ENCODE data around the gene DLG2.

Gene DLG2

DNA sequence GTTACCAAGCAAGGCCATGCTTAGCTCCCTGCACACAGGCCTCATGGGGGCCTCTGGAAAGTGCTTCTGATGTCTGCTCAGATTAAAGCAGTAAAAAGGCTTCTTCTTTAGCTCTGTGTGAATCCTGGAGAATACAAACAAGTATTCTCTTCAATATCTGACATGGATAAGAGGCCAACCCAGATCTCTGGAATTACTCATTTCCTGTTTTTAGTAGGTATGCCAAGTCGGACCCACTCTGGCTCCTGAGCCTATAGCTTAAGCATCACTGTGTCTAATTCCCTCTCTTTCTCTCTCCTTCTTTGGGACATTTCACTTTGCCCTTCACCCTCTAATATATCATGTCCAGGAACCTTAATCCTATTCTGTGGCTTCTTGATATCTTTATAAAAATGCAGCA is 1811.4 kb downstream of the DLG2 start:
- peaks cover 3% of the 10 kb centered on the region for H3K27me3 ChIP-seq (ENCODE audit: insufficient read depth, poor library complexity, severe bottlenecking)
- TF ChIP-seq, protein P1, sequence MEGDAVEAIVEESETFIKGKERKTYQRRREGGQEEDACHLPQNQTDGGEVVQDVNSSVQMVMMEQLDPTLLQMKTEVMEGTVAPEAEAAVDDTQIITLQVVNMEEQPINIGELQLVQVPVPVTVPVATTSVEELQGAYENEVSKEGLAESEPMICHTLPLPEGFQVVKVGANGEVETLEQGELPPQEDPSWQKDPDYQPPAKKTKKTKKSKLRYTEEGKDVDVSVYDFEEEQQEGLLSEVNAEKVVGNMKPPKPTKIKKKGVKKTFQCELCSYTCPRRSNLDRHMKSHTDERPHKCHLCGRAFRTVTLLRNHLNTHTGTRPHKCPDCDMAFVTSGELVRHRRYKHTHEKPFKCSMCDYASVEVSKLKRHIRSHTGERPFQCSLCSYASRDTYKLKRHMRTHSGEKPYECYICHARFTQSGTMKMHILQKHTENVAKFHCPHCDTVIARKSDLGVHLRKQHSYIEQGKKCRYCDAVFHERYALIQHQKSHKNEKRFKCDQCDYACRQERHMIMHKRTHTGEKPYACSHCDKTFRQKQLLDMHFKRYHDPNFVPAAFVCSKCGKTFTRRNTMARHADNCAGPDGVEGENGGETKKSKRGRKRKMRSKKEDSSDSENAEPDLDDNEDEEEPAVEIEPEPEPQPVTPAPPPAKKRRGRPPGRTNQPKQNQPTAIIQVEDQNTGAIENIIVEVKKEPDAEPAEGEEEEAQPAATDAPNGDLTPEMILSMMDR (IDR thresholded peaks at IDR 0.05; ENCODE audit: insufficient read depth, low read length): no peak
- no peak overlapping the region for H3K4me3 ChIP-seq (replicated peaks; ENCODE audit: insufficient read depth, low read length)
- no peak overlapping the region for H3K27ac ChIP-seq (replicated peaks)
- no peak for DNase-seq (ENCODE audit: low read depth in 1 of 2, low spot score in 1 of 2)

DNA sequence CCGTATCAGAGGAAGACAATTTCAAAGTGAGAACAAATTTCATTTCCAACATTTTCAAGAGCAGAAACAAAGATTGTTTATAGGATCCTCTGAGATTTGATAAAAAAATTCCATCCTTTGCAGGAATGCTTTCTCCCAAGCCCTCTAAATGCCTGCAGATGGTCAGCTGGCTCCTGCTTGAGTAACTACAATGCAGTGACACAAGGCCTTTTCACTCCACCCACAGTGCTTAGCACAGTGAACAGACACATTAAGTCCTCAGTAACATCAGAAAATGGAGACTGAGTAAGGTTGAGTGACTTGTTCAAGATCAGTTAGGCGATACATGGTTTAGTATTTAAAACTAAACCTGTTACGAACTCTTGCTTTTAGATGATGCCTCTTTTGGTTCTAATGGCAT is 1813.8 kb downstream of the DLG2 start:
- no peak for TF ChIP-seq POLR2AphosphoS5 (IDR thresholded peaks at IDR 0.05; ENCODE audit: low read depth)
- TF ChIP-seq GABPA (IDR thresholded peaks at IDR 0.05; ENCODE audit: low read depth): no peak
- TF ChIP-seq, protein P2, sequence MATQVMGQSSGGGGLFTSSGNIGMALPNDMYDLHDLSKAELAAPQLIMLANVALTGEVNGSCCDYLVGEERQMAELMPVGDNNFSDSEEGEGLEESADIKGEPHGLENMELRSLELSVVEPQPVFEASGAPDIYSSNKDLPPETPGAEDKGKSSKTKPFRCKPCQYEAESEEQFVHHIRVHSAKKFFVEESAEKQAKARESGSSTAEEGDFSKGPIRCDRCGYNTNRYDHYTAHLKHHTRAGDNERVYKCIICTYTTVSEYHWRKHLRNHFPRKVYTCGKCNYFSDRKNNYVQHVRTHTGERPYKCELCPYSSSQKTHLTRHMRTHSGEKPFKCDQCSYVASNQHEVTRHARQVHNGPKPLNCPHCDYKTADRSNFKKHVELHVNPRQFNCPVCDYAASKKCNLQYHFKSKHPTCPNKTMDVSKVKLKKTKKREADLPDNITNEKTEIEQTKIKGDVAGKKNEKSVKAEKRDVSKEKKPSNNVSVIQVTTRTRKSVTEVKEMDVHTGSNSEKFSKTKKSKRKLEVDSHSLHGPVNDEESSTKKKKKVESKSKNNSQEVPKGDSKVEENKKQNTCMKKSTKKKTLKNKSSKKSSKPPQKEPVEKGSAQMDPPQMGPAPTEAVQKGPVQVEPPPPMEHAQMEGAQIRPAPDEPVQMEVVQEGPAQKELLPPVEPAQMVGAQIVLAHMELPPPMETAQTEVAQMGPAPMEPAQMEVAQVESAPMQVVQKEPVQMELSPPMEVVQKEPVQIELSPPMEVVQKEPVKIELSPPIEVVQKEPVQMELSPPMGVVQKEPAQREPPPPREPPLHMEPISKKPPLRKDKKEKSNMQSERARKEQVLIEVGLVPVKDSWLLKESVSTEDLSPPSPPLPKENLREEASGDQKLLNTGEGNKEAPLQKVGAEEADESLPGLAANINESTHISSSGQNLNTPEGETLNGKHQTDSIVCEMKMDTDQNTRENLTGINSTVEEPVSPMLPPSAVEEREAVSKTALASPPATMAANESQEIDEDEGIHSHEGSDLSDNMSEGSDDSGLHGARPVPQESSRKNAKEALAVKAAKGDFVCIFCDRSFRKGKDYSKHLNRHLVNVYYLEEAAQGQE (IDR thresholded peaks at IDR 0.05; ENCODE audit: insufficient replicate concordance, low read depth): no peak
- TF ChIP-seq, protein P1 (IDR thresholded peaks at IDR 0.05; ENCODE audit: insufficient read depth, low read length): no peak
- TF ChIP-seq SPI1 (IDR thresholded peaks at IDR 0.05; ENCODE audit: borderline replicate concordance, low read depth): no peak
- H3K27me3 ChIP-seq (ENCODE audit: insufficient read depth, poor library complexity, severe bottlenecking): peaks cover 2% of the 10 kb centered on the region
- no peak overlapping the region for H3K27ac ChIP-seq (replicated peaks)
- no peak overlapping the region for H3K4me3 ChIP-seq (replicated peaks; ENCODE audit: insufficient read depth, low read length)
- DNase-seq (ENCODE audit: low read depth in 1 of 2, low spot score in 1 of 2): no peak

DNA sequence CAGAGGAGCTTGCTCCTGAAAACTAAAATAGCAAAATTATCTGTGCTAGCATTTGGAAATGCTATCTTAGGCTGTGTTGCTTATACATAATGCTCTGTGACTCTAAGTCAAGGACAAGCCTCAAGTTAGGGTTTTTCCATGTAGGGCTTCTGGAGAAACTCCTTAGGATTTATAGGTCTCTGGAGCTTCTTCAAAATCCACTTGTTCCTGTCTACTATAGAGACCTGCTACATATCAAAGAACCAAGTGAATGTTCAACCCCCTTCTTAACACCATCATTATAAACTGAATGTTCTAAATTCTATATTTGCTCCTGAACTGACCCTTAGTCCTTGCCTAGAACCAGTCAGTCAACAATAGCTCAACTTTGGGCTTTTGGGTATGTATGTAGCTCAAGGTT is 1817.9 kb downstream of the DLG2 start:
- no peak overlapping the region for H3K4me3 ChIP-seq (replicated peaks; ENCODE audit: insufficient read depth, low read length)
- DNase-seq (ENCODE audit: low read depth in 1 of 2, low spot score in 1 of 2): no peak
- H3K27ac ChIP-seq (replicated peaks): no peak overlapping the region
- peaks cover 2% of the 10 kb centered on the region for H3K27me3 ChIP-seq (ENCODE audit: insufficient read depth, poor library complexity, severe bottlenecking)
- TF ChIP-seq POLR2AphosphoS5 (IDR thresholded peaks at IDR 0.05; ENCODE audit: low read depth) (no peak), GABPA (IDR thresholded peaks at IDR 0.05; ENCODE audit: low read depth) (no peak)

- no peaks in the 10 kb centered on the region for H3K27me3 ChIP-seq (ENCODE audit: insufficient read depth, poor library complexity, severe bottlenecking)
These were observed 1825.3 kb downstream of the DLG2 start for GRCh38 chr11:83801799-83802198.

More at GRCh38 chr11:83801799-83802198, 1825.3 kb downstream of the DLG2 start:
- TF ChIP-seq GABPA (IDR thresholded peaks at IDR 0.05; ENCODE audit: low read depth): no peak
- TF ChIP-seq POLR2AphosphoS5 (IDR thresholded peaks at IDR 0.05; ENCODE audit: low read depth): no peak
- TF ChIP-seq, protein P1 (IDR thresholded peaks at IDR 0.05; ENCODE audit: insufficient read depth, low read length): no peak
- TF ChIP-seq, protein P2 (IDR thresholded peaks at IDR 0.05; ENCODE audit: insufficient replicate concordance, low read depth): no peak
- no peak for TF ChIP-seq SPI1 (IDR thresholded peaks at IDR 0.05; ENCODE audit: borderline replicate concordance, low read depth)
- Histone ChIP-seq H3K27ac (replicated peaks) (no peak overlapping the region), H3K4me3 (replicated peaks; ENCODE audit: insufficient read depth, low read length) (no peak overlapping the region)
- no peak for DNase-seq (ENCODE audit: low read depth in 1 of 2, low spot score in 1 of 2)
